ENCODE data around the gene C10orf71. TPM values are rescaled to one million over a fixed set of nuclear protein-coding genes. Genes with fewer than 3 reads are reported as not detected.

C10orf71 gene
- total RNA-seq, 1 donor from 2014 or later = not detected

GRCh38 chr10:49348593-49348992 is 49.6 kb downstream of the C10orf71 start:
- H3K4me3 Mint-ChIP-seq (ENCODE audit: unreplicated experiment) = no peak overlapping the region
- H3K27ac ChIP-seq (ENCODE audit: low read depth, low read length) = no peak overlapping the region
- H3K9me3 Mint-ChIP-seq (ENCODE audit: unreplicated experiment) = no peaks in the 10 kb centered on the region
- no peak overlapping the region for H2AFZ ChIP-seq (ENCODE audit: low read depth, low read length)
- no peak for TF ChIP-seq EZH2 (IDR thresholded peaks at IDR 0.05; ENCODE audit: insufficient read depth, low read length)
- no peak for TF ChIP-seq CTCF (IDR thresholded peaks at IDR 0.05; ENCODE audit: insufficient read depth, low read depth, low read length)
- H3K4me1 ChIP-seq (ENCODE audit: insufficient read depth, low read length) = no peaks in the 10 kb centered on the region
- no peaks in the 10 kb centered on the region for H4K20me1 ChIP-seq (ENCODE audit: insufficient read depth, low read length)
- no peaks in the 10 kb centered on the region for H3K9me3 ChIP-seq (ENCODE audit: insufficient read depth, low read depth, low read length)
- no peaks in the 10 kb centered on the region for H3K4me1 Mint-ChIP-seq (ENCODE audit: low read depth, unreplicated experiment)
- no peak overlapping the region for H3K9ac ChIP-seq (ENCODE audit: low read length)
- H3K4me2 ChIP-seq (ENCODE audit: low read length) = no peak overlapping the region
- no peaks in the 10 kb centered on the region for H3K27me3 ChIP-seq (ENCODE audit: insufficient read depth, low read length)
- H3K27me3 Mint-ChIP-seq (ENCODE audit: low read depth, unreplicated experiment) = peaks cover 24% of the 10 kb centered on the region
- H3K4me3 ChIP-seq (ENCODE audit: insufficient read depth, low read depth, low read length) = no peak overlapping the region
- H3K36me3 ChIP-seq (ENCODE audit: insufficient read depth, low read length) = no peaks in the 10 kb centered on the region
- FAIRE-seq (no peak), DNase-seq (ENCODE audit: low read depth) (no peak)
- no peaks in the 10 kb centered on the region for H3K36me3 Mint-ChIP-seq (ENCODE audit: low read depth, unreplicated experiment)
- no peaks in the 10 kb centered on the region for H3K79me2 ChIP-seq (ENCODE audit: insufficient read depth, low read length)
- H3K27ac Mint-ChIP-seq (ENCODE audit: unreplicated experiment) = no peak overlapping the region

GRCh38 chr10:49349390-49349789 is 50.4 kb downstream of the C10orf71 start:
- H3K4me3 ChIP-seq (ENCODE audit: insufficient read depth, low read depth, low read length) = no peak overlapping the region
- H3K9me3 ChIP-seq (ENCODE audit: insufficient read depth, low read depth, low read length) = no peaks in the 10 kb centered on the region
- Mint-ChIP-seq H3K9me3 (ENCODE audit: unreplicated experiment) (no peaks in the 10 kb centered on the region), H3K4me1 (ENCODE audit: low read depth, unreplicated experiment) (no peaks in the 10 kb centered on the region), H3K4me3 (ENCODE audit: unreplicated experiment) (no peak overlapping the region), H3K27ac (ENCODE audit: unreplicated experiment) (no peak overlapping the region), H3K36me3 (ENCODE audit: low read depth, unreplicated experiment) (no peaks in the 10 kb centered on the region), H3K27me3 (ENCODE audit: low read depth, unreplicated experiment) (peaks cover 21% of the 10 kb centered on the region)
- no peaks in the 10 kb centered on the region for H4K20me1 ChIP-seq (ENCODE audit: insufficient read depth, low read length)
- no peak for TF ChIP-seq CTCF (IDR thresholded peaks at IDR 0.05; ENCODE audit: insufficient read depth, low read depth, low read length)
- TF ChIP-seq EZH2 (IDR thresholded peaks at IDR 0.05; ENCODE audit: insufficient read depth, low read length) = no peak
- H3K36me3 ChIP-seq (ENCODE audit: insufficient read depth, low read length) = no peaks in the 10 kb centered on the region
- no peak overlapping the region for H3K9ac ChIP-seq (ENCODE audit: low read length)
- H3K27ac ChIP-seq (ENCODE audit: low read depth, low read length) = no peak overlapping the region
- H3K27me3 ChIP-seq (ENCODE audit: insufficient read depth, low read length) = no peaks in the 10 kb centered on the region
- no peaks in the 10 kb centered on the region for H3K79me2 ChIP-seq (ENCODE audit: insufficient read depth, low read length)
- no peaks in the 10 kb centered on the region for H3K4me1 ChIP-seq (ENCODE audit: insufficient read depth, low read length)
- no peak for DNase-seq (ENCODE audit: low read depth)
- H3K4me2 ChIP-seq (ENCODE audit: low read length) = no peak overlapping the region
- H2AFZ ChIP-seq (ENCODE audit: low read depth, low read length) = no peak overlapping the region
- no peak for FAIRE-seq

- Mint-ChIP-seq H3K27me3 (ENCODE audit: low read depth, unreplicated experiment) (peaks cover 16% of the 10 kb centered on the region), H3K36me3 (ENCODE audit: low read depth, unreplicated experiment) (no peaks in the 10 kb centered on the region), H3K9me3 (ENCODE audit: unreplicated experiment) (no peaks in the 10 kb centered on the region), H3K4me3 (ENCODE audit: unreplicated experiment) (no peak overlapping the region), H3K27ac (ENCODE audit: unreplicated experiment) (no peak overlapping the region), H3K4me1 (ENCODE audit: low read depth, unreplicated experiment) (no peaks in the 10 kb centered on the region)
- TF ChIP-seq EZH2 (IDR thresholded peaks at IDR 0.05; ENCODE audit: insufficient read depth, low read length) (no peak), CTCF (IDR thresholded peaks at IDR 0.05; ENCODE audit: insufficient read depth, low read depth, low read length) (no peak)
- FAIRE-seq (no peak), DNase-seq (ENCODE audit: low read depth) (no peak)
- H3K9me3 ChIP-seq (ENCODE audit: insufficient read depth, low read depth, low read length) = no peaks in the 10 kb centered on the region
- no peaks in the 10 kb centered on the region for H3K4me1 ChIP-seq (ENCODE audit: insufficient read depth, low read length)
- H3K4me3 ChIP-seq (ENCODE audit: insufficient read depth, low read depth, low read length) = no peak overlapping the region
- no peaks in the 10 kb centered on the region for H3K36me3 ChIP-seq (ENCODE audit: insufficient read depth, low read length)
- no peak overlapping the region for H2AFZ ChIP-seq (ENCODE audit: low read depth, low read length)
- no peaks in the 10 kb centered on the region for H4K20me1 ChIP-seq (ENCODE audit: insufficient read depth, low read length)
- no peaks in the 10 kb centered on the region for H3K79me2 ChIP-seq (ENCODE audit: insufficient read depth, low read length)
- H3K4me2 ChIP-seq (ENCODE audit: low read length) = no peak overlapping the region
- no peak overlapping the region for H3K27ac ChIP-seq (ENCODE audit: low read depth, low read length)
- no peaks in the 10 kb centered on the region for H3K27me3 ChIP-seq (ENCODE audit: insufficient read depth, low read length)
- H3K9ac ChIP-seq (ENCODE audit: low read length) = no peak overlapping the region
Observed at GRCh38 chr10:49350138-49350537, 51.2 kb downstream of the C10orf71 start.

Data from astrocyte (in vitro differentiated cells and primary cell).